Measurements from ENCODE around the gene NMRAL1.

- TF ChIP-seq YY1 (IDR thresholded peaks at IDR 0.05; ENCODE audit: insufficient read depth, insufficient read length): no peak
- TF ChIP-seq ZNF274 (IDR thresholded peaks at IDR 0.05; ENCODE audit: low read depth, low read length): no peak
Measured at GRCh38 chr16:4467916-4468315, 6.5 kb downstream of the NMRAL1 start.

All from NT2/D1 (cell line).